Liver (tissue), 9 donors: ENCODE measurements around the gene CERS4. TPM values are rescaled to one million over a fixed set of nuclear protein-coding genes. Genes with fewer than 3 reads are reported as not detected.

Experiments
- DNase-seq: peaks from one replicate; pipeline ENCODE4 v3.0.0-alpha.2; 2017; ENCODE audit warnings: low spot score
- H3K27ac ChIP-seq, 2 donors: one replicate each; pipeline ENCODE4 v1.7.0; 2013; ENCODE audit warnings: inconsistent platforms in 2 of 2, low read length in 2 of 2, control low read depth in 1 of 2, low read depth in 1 of 2, mild to moderate bottlenecking in 1 of 2
- H3K27me3 ChIP-seq, 4 donors: one replicate each; pipeline versions ENCODE4 v1.6.1 to v1.7.0; 2013; ENCODE audit warnings: low read length in 3 of 4, inconsistent platforms in 1 of 4, mild to moderate bottlenecking in 1 of 4, moderate library complexity in 1 of 4; ENCODE audit not compliant: control insufficient read depth in 4 of 4, insufficient read depth in 4 of 4
- H3K36me3 ChIP-seq, 4 donors: one replicate each; pipeline versions ENCODE4 v1.6.1 to v1.7.0; 2013; ENCODE audit warnings: low read length in 3 of 4, mild to moderate bottlenecking in 3 of 4, low read depth in 1 of 4, moderate library complexity in 1 of 4; ENCODE audit not compliant: control insufficient read depth in 4 of 4, insufficient read depth in 3 of 4
- H3K4me1 ChIP-seq, 4 donors: one replicate each; pipeline versions ENCODE4 v1.6.1 to v1.7.0; 2013; ENCODE audit warnings: low read length in 3 of 4, mild to moderate bottlenecking in 3 of 4, moderate library complexity in 1 of 4; ENCODE audit not compliant: control insufficient read depth in 4 of 4, insufficient read depth in 4 of 4
- H3K4me3 ChIP-seq, 3 donors: one replicate each; pipeline versions ENCODE4 v1.6.1 to v1.7.0; 2013; ENCODE audit warnings: low read length in 3 of 3, control low read depth in 1 of 3, low read depth in 1 of 3, mild to moderate bottlenecking in 1 of 3
- H3K9ac ChIP-seq, 2 donors: one replicate each; pipeline ENCODE4 v1.7.0; 2013; ENCODE audit warnings: low read length in 2 of 2, mild to moderate bottlenecking in 2 of 2, moderate library complexity in 2 of 2, control low read depth in 1 of 2, low read depth in 1 of 2
- H3K9me3 ChIP-seq, 4 donors: one replicate each; pipeline versions ENCODE4 v1.6.1 to v1.7.0; 2013; ENCODE audit warnings: low read length in 3 of 4; ENCODE audit not compliant: control insufficient read depth in 4 of 4
- EGR1 ChIP-seq, 2 donors: IDR thresholded peaks; 2 replicates each; pipeline ENCODE4 v1.6.1; 2016 to 2018; ENCODE audit warnings: antibody characterized with exemption in 2 of 2, low read depth in 2 of 2
- FOXA1 ChIP-seq: IDR thresholded peaks from 2 replicates; pipeline ENCODE4 v1.6.1; 2016; ENCODE audit warnings: antibody characterized with exemption
- FOXA2 ChIP-seq: IDR thresholded peaks from 2 replicates; pipeline ENCODE4 v1.6.1; 2016; ENCODE audit warnings: antibody characterized with exemption
- GABPA ChIP-seq, 2 donors: IDR thresholded peaks in 1 of 2; conservative IDR thresholded peaks in 1 of 2; 2 replicates each; pipeline ENCODE4 v1.6.1; 2016; ENCODE audit warnings: antibody characterized with exemption in 2 of 2, mild to moderate bottlenecking in 1 of 2, moderate library complexity in 1 of 2
- HNF4G ChIP-seq: IDR thresholded peaks from 2 replicates; pipeline ENCODE4 v1.6.1; 2016; ENCODE audit warnings: antibody characterized with exemption
- JUND ChIP-seq, 2 donors: IDR thresholded peaks; 2 replicates each; pipeline ENCODE4 v1.6.1; 2016; ENCODE audit warnings: antibody characterized with exemption in 2 of 2
- NR2F2 ChIP-seq: IDR thresholded peaks from 2 replicates; pipeline ENCODE4 v1.6.1; 2016; ENCODE audit warnings: antibody characterized with exemption
- RAD21 ChIP-seq, 2 donors: IDR thresholded peaks; 2 replicates each; pipeline ENCODE4 v1.6.1; 2016; ENCODE audit warnings: antibody characterized with exemption in 2 of 2, mild to moderate bottlenecking in 2 of 2
- RXRA ChIP-seq, 2 donors: IDR thresholded peaks; 2 replicates each; pipeline ENCODE4 v1.6.1; 2017 to 2018; ENCODE audit warnings: antibody characterized with exemption in 2 of 2, mild to moderate bottlenecking in 1 of 2
- SP1 ChIP-seq: IDR thresholded peaks from 2 replicates; pipeline ENCODE4 v1.6.1; 2018; ENCODE audit warnings: antibody characterized with exemption, mild to moderate bottlenecking
- TAF1 ChIP-seq: conservative IDR thresholded peaks from 2 replicates; pipeline ENCODE4 v1.6.1; 2016; ENCODE audit warnings: antibody characterized with exemption, mild to moderate bottlenecking
- YY1 ChIP-seq: IDR thresholded peaks from 2 replicates; pipeline ENCODE4 v1.6.1; 2016; ENCODE audit warnings: antibody characterized with exemption, mild to moderate bottlenecking
- WGBS: extraction: QIAGEN DNeasy Blood & Tissue Kit; methylation state at CpG from one replicate; pipeline ENCODE4 v1.1.7; 2013; 5-methylcytosine and 5-hydroxymethylcytosine counted together
- polyA plus RNA-seq, 2 donors: library from polyadenylated mRNA; stranded (reverse) in 1 of 2; unstranded in 1 of 2; fragments of 200-250 nt in 1 of 2; fragments of >200 nt in 1 of 2; fragmentation: Nextera tagmentation in 1 of 2; extraction: Ambion mirVana in 1 of 2; gene quantifications; one replicate each; pipeline versions ENCODE4 v1.2.1 to v1.2.3, GENCODE V29; 2013 to 2015
- total RNA-seq, 2 donors: library from RNA; depleted of rRNA; stranded (reverse); fragments of >200 nt; gene quantifications; one replicate each; pipeline ENCODE4 v1.2.3, GENCODE V29; 2014
- TF ChIP-seq, protein P1 (sequence below): fragments of 150-350 bp; IDR thresholded peaks from 2 replicates; pipeline ENCODE4 v1.5.1; 2017; ENCODE audit warnings: improper control_type of control experiment, low read depth, low read length; ENCODE audit not compliant: missing input control
- TF ChIP-seq, protein P2 (sequence below): IDR thresholded peaks from 2 replicates; pipeline ENCODE4 v1.6.1; 2016; ENCODE audit warnings: antibody characterized with exemption
- TF ChIP-seq, protein P3 (sequence below): IDR thresholded peaks from 2 replicates; pipeline ENCODE4 v1.6.1; 2016; ENCODE audit warnings: antibody characterized with exemption
- TF ChIP-seq, protein P4 (sequence below): IDR thresholded peaks from 2 replicates; pipeline ENCODE4 v1.6.1; 2016; ENCODE audit warnings: antibody characterized with exemption
- TF ChIP-seq, protein P5 (sequence below): IDR thresholded peaks from 2 replicates; pipeline ENCODE4 v1.6.1; 2016; ENCODE audit warnings: antibody characterized with exemption, mild to moderate bottlenecking
- donor health status: healthy.
- donor health status: healthy.
- donor health status: healthy.
- donor health status: healthy.
- donor health status: healthy.

Gene CERS4
- total and polyA plus RNA-seq, 4 donors: 42.7 to 65.1 (median 56.4) TPM

DNA sequence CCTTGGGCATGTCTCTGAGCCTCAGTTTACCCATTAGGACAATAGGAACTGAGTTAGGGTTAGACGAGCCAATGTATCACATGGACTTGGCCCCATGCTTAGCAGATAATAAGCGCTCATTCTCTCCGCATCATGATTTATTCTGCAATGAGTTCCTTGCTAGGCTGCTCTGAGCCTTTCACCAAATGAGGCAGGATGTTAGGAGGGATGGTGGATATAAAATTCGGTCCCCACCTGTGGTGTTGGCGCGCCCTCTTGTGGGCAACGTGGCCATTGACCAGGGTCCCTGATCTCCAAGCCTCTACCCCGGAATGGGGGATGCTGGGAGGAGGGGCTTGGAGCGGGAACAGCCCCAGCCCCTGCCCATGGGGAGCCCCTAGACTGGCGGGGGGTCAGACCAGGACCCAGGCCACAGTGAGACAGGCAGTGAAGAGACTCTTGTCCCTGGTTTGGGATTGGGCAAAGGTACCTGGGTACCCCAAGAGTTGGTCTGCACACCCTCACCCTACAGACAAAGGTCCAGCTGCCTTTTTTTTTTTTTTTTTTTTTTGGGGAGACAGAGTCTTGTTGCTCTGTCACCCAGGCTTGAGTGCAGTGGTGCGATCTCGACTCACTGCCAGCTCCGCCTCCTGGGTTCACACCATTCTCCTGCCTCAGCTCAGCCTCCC lies 43.9 kb downstream of the CERS4 start:
- TF ChIP-seq, protein P1, sequence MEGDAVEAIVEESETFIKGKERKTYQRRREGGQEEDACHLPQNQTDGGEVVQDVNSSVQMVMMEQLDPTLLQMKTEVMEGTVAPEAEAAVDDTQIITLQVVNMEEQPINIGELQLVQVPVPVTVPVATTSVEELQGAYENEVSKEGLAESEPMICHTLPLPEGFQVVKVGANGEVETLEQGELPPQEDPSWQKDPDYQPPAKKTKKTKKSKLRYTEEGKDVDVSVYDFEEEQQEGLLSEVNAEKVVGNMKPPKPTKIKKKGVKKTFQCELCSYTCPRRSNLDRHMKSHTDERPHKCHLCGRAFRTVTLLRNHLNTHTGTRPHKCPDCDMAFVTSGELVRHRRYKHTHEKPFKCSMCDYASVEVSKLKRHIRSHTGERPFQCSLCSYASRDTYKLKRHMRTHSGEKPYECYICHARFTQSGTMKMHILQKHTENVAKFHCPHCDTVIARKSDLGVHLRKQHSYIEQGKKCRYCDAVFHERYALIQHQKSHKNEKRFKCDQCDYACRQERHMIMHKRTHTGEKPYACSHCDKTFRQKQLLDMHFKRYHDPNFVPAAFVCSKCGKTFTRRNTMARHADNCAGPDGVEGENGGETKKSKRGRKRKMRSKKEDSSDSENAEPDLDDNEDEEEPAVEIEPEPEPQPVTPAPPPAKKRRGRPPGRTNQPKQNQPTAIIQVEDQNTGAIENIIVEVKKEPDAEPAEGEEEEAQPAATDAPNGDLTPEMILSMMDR: peak; percentile 96
- TF ChIP-seq RAD21 (IDR thresholded peaks at IDR 0.05) (peak; percentile 99), YY1 (no peak), NR2F2 (no peak), GABPA (IDR thresholded peaks at IDR 0.05 in 1 of 2, conservative IDR thresholded peaks at IDR 0.05 in 1 of 2) (no peak), TAF1 (no peak), JUND (IDR thresholded peaks at IDR 0.05) (no peak), EGR1 (IDR thresholded peaks at IDR 0.05; ENCODE audit: low read depth in 2 of 2) (no peak)
- TF ChIP-seq, protein P2, sequence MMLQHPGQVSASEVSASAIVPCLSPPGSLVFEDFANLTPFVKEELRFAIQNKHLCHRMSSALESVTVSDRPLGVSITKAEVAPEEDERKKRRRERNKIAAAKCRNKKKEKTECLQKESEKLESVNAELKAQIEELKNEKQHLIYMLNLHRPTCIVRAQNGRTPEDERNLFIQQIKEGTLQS: no peak
- TF ChIP-seq, protein P3, sequence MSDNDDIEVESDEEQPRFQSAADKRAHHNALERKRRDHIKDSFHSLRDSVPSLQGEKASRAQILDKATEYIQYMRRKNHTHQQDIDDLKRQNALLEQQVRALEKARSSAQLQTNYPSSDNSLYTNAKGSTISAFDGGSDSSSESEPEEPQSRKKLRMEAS: no peak
- TF ChIP-seq, protein P4, sequence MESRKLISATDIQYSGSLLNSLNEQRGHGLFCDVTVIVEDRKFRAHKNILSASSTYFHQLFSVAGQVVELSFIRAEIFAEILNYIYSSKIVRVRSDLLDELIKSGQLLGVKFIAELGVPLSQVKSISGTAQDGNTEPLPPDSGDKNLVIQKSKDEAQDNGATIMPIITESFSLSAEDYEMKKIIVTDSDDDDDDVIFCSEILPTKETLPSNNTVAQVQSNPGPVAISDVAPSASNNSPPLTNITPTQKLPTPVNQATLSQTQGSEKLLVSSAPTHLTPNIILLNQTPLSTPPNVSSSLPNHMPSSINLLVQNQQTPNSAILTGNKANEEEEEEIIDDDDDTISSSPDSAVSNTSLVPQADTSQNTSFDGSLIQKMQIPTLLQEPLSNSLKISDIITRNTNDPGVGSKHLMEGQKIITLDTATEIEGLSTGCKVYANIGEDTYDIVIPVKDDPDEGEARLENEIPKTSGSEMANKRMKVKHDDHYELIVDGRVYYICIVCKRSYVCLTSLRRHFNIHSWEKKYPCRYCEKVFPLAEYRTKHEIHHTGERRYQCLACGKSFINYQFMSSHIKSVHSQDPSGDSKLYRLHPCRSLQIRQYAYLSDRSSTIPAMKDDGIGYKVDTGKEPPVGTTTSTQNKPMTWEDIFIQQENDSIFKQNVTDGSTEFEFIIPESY: no peak
- TF ChIP-seq, protein P5, sequence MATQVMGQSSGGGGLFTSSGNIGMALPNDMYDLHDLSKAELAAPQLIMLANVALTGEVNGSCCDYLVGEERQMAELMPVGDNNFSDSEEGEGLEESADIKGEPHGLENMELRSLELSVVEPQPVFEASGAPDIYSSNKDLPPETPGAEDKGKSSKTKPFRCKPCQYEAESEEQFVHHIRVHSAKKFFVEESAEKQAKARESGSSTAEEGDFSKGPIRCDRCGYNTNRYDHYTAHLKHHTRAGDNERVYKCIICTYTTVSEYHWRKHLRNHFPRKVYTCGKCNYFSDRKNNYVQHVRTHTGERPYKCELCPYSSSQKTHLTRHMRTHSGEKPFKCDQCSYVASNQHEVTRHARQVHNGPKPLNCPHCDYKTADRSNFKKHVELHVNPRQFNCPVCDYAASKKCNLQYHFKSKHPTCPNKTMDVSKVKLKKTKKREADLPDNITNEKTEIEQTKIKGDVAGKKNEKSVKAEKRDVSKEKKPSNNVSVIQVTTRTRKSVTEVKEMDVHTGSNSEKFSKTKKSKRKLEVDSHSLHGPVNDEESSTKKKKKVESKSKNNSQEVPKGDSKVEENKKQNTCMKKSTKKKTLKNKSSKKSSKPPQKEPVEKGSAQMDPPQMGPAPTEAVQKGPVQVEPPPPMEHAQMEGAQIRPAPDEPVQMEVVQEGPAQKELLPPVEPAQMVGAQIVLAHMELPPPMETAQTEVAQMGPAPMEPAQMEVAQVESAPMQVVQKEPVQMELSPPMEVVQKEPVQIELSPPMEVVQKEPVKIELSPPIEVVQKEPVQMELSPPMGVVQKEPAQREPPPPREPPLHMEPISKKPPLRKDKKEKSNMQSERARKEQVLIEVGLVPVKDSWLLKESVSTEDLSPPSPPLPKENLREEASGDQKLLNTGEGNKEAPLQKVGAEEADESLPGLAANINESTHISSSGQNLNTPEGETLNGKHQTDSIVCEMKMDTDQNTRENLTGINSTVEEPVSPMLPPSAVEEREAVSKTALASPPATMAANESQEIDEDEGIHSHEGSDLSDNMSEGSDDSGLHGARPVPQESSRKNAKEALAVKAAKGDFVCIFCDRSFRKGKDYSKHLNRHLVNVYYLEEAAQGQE: no peak
- Histone ChIP-seq H3K4me1 (peaks cover 2 to 17% (median 12%) of the 10 kb centered on the region in 4 donors), H3K36me3 (peaks cover 2 to 24% (median 11%) of the 10 kb centered on the region in 4 donors), H3K4me3 (no peak overlapping the region), H3K9ac (no peak overlapping the region), H3K27ac (no peak overlapping the region), H3K27me3 (no peaks in the 10 kb centered on the region), H3K9me3 (no peaks in the 10 kb centered on the region)
- 40% methylated on average over 13 of the region's 13 CpGs for WGBS
- peak; percentile 87 for DNase-seq

DNA sequence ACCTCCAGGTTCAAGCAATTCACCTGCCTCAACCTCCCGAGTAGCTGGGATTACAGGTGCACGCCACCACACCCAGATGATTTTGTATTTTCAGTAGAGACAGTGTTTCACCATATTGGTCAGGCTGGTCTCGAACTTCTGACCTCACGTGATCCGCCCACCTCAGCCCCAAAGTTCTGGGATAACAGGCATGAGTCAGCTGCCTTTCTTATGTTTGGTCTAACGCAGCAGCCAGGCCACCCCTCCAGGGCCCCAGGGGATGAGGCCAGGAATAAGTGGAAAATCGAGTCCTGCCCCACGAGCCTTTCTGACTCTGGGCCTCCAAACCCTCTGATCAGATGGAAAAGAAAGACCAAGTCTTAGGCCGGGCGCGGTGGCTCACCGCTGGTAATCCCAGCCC lies 44.5 kb downstream of the CERS4 start:
- Histone ChIP-seq H3K4me3 (no peak overlapping the region), H3K9me3 (no peaks in the 10 kb centered on the region)
- WGBS: 90% methylated on average over 12 of the region's 12 CpGs
- TF ChIP-seq RXRA (IDR thresholded peaks at IDR 0.05) (no peak), GABPA (IDR thresholded peaks at IDR 0.05 in 1 of 2, conservative IDR thresholded peaks at IDR 0.05 in 1 of 2) (no peak), NR2F2 (no peak), EGR1 (IDR thresholded peaks at IDR 0.05; ENCODE audit: low read depth in 2 of 2) (no peak), SP1 (no peak), FOXA1 (no peak), TAF1 (no peak), JUND (IDR thresholded peaks at IDR 0.05) (no peak), FOXA2 (no peak), HNF4G (no peak)
- TF ChIP-seq, protein P2: no peak
- TF ChIP-seq, protein P1: no peak
- TF ChIP-seq, protein P3: no peak
- TF ChIP-seq, protein P4: no peak

More for the DNA sequence above, 44.5 kb downstream of the CERS4 start:
- DNase-seq: no peak
- Histone ChIP-seq H3K27ac (no peak overlapping the region), H3K27me3 (no peaks in the 10 kb centered on the region), H3K9ac (no peak overlapping the region), H3K4me1 (peaks cover 2 to 17% (median 12%) of the 10 kb centered on the region in 4 donors), H3K36me3 (peaks cover 2 to 25% (median 12%) of the 10 kb centered on the region in 4 donors)
